Measurements from ENCODE around the gene TRIO.
"Not testable (repeated sequence)": the region's sequence is repeated elsewhere in the genome, so short reads cannot be mapped to it uniquely, and the experiment has no call there.

The TRIO gene

GRCh38 chr5:14547666-14548065 is 404.5 kb downstream of the TRIO start:
- no peak for DNase-seq (ENCODE audit: low read depth, low spot score)
- no peaks in the 10 kb centered on the region for H3K4me1 ChIP-seq (ENCODE audit: insufficient read depth, insufficient read length)
- no peak overlapping the region for H3K9ac ChIP-seq (ENCODE audit: insufficient read length, low read depth)
- no peaks in the 10 kb centered on the region for H3K9me3 ChIP-seq (ENCODE audit: insufficient read depth, low read length)
- TF ChIP-seq YY1 (IDR thresholded peaks at IDR 0.05; ENCODE audit: insufficient read depth, insufficient read length) (no peak), ZNF274 (IDR thresholded peaks at IDR 0.05; ENCODE audit: low read depth, low read length) (no peak), SUZ12 (IDR thresholded peaks at IDR 0.05; ENCODE audit: extremely low read depth, insufficient read depth, insufficient read length) (no peak)
- no peak overlapping the region for H3K4me3 ChIP-seq (ENCODE audit: insufficient read length, low read depth)
- H3K36me3 ChIP-seq (ENCODE audit: insufficient read depth, insufficient read length, low read length): no peaks in the 10 kb centered on the region
- H3K27me3 ChIP-seq (ENCODE audit: insufficient read depth, insufficient read length): no peaks in the 10 kb centered on the region

DNA sequence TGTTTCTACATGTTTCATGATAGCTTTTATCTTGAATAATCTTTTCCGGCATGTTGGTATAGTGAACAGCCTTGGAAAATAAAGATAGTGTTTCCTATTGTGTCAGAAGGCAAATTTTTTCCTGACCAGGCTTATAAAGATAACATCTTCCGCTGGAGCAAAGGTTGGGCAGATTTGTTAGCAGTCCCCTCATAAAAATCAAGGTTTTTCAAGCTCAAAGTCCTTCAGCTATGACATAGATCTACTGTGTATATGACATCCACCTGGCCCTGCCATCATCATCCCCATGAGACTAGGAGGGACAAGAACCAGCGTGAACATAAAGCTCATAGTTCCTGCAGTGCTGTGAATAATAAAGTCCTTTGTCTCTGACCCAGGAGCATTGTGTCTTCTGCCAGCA is 408.1 kb downstream of the TRIO start:
- Histone ChIP-seq H3K27me3 (ENCODE audit: insufficient read depth, insufficient read length) (no peaks in the 10 kb centered on the region), H3K9me3 (ENCODE audit: insufficient read depth, low read length) (no peaks in the 10 kb centered on the region)

DNA sequence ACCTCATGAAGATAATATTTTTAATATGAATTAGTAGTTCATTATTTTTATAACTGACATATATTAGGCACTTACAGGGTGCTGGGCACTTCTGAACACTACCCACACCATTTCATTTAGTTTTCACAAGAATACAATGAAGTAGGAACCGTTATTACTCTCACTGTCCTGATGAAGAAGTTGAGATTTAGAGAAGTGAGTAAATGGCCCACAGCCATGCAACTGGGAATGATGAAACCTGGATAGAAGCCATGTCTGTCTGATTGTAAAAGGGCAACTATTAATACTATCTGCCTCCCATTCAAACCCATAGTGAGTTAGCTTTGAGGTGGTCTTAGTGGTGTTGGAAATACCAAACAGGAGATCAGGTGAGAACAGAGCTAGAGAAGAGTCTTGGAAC is 408.9 kb downstream of the TRIO start:
- Histone ChIP-seq H3K36me3 (ENCODE audit: insufficient read depth, insufficient read length, low read length) (no peaks in the 10 kb centered on the region), H3K4me1 (ENCODE audit: insufficient read depth, insufficient read length) (no peaks in the 10 kb centered on the region), H3K9me3 (ENCODE audit: insufficient read depth, low read length) (no peaks in the 10 kb centered on the region), H3K9ac (ENCODE audit: insufficient read length, low read depth) (no peak overlapping the region), H3K4me3 (ENCODE audit: insufficient read length, low read depth) (no peak overlapping the region), H3K27me3 (ENCODE audit: insufficient read depth, insufficient read length) (no peaks in the 10 kb centered on the region)
- no peak for DNase-seq (ENCODE audit: low read depth, low spot score)
- TF ChIP-seq ZNF274 (IDR thresholded peaks at IDR 0.05; ENCODE audit: low read depth, low read length) (no peak), SUZ12 (IDR thresholded peaks at IDR 0.05; ENCODE audit: extremely low read depth, insufficient read depth, insufficient read length) (no peak)

More for the DNA sequence above, 408.1 kb downstream of the TRIO start:
- TF ChIP-seq ZNF274 (IDR thresholded peaks at IDR 0.05; ENCODE audit: low read depth, low read length): no peak
- TF ChIP-seq SUZ12 (IDR thresholded peaks at IDR 0.05; ENCODE audit: extremely low read depth, insufficient read depth, insufficient read length): no peak
- TF ChIP-seq YY1 (IDR thresholded peaks at IDR 0.05; ENCODE audit: insufficient read depth, insufficient read length): no peak
- no peak for DNase-seq (ENCODE audit: low read depth, low spot score)
- Histone ChIP-seq H3K36me3 (ENCODE audit: insufficient read depth, insufficient read length, low read length) (no peaks in the 10 kb centered on the region), H3K9ac (ENCODE audit: insufficient read length, low read depth) (no peak overlapping the region), H3K4me1 (ENCODE audit: insufficient read depth, insufficient read length) (no peaks in the 10 kb centered on the region), H3K4me3 (ENCODE audit: insufficient read length, low read depth) (no peak overlapping the region)

GRCh38 chr5:14554288-14554687 is 411.1 kb downstream of the TRIO start:
- H3K9me3 ChIP-seq (ENCODE audit: insufficient read depth, low read length); DNase-seq (ENCODE audit: low read depth, low spot score); H3K4me3 ChIP-seq (ENCODE audit: insufficient read length, low read depth); H3K36me3 ChIP-seq (ENCODE audit: insufficient read depth, insufficient read length, low read length); H3K9ac ChIP-seq (ENCODE audit: insufficient read length, low read depth); H3K27me3 ChIP-seq (ENCODE audit: insufficient read depth, insufficient read length); H3K4me1 ChIP-seq (ENCODE audit: insufficient read depth, insufficient read length): not testable (repeated sequence)

DNA sequence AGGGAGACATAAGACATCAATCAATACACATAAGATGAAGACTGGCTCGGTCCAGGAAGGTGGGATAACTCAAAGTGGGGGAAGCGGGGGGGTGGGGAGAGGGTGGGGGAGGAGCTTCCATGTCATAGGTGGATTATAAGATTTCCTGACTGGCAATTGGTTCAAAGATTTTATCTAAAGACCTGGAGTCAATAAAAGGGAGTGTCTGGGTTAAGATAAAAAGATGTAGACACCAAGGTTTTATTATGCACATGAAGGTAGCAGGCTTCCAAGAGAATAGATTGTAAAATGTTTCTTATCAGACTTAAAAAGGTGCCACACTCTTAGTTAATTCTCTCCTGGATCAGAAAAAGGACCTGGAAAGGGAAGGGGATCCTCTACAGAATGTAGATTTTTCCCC is 412.9 kb downstream of the TRIO start:
- Histone ChIP-seq H3K4me3 (ENCODE audit: insufficient read length, low read depth) (no peak overlapping the region), H3K36me3 (ENCODE audit: insufficient read depth, insufficient read length, low read length) (no peaks in the 10 kb centered on the region), H3K9me3 (ENCODE audit: insufficient read depth, low read length) (no peaks in the 10 kb centered on the region), H3K4me1 (ENCODE audit: insufficient read depth, insufficient read length) (peaks cover 2% of the 10 kb centered on the region), H3K27me3 (ENCODE audit: insufficient read depth, insufficient read length) (no peaks in the 10 kb centered on the region), H3K9ac (ENCODE audit: insufficient read length, low read depth) (no peak overlapping the region)
- DNase-seq (ENCODE audit: low read depth, low spot score): no peak
- TF ChIP-seq ZNF274 (IDR thresholded peaks at IDR 0.05; ENCODE audit: low read depth, low read length): no peak
- no peak for TF ChIP-seq YY1 (IDR thresholded peaks at IDR 0.05; ENCODE audit: insufficient read depth, insufficient read length)
- TF ChIP-seq SUZ12 (IDR thresholded peaks at IDR 0.05; ENCODE audit: extremely low read depth, insufficient read depth, insufficient read length): no peak

DNA sequence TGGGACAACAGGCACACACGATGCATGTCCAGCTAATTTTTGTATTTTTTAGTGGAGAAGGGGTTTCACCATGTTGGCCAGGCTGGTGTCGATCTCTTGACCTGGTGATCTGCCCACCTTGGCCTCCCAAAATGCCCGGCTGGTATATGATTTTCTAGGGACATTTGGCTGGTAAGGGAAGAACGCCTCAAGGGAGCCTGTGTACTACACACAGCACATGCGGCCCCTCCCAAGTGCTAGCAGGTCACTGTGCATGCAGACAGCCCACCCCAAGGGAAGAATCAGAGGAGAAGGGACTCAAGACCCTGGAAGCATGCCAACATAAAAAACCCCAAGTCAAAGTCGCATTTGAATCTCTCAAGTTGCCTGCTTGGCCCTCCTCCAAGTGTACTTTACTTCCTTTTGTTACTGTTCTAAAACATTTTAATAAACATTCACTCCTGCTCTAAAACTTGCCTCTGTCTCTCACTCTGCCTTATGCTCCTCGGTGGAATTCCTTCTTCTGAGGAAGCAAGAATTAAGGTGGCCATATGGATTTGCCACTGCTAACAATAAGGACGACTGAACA is 414.1 kb downstream of the TRIO start:
- no peaks in the 10 kb centered on the region for H3K36me3 ChIP-seq (ENCODE audit: insufficient read depth, insufficient read length, low read length)
- DNase-seq (ENCODE audit: low read depth, low spot score): no peak
- no peak overlapping the region for H3K4me3 ChIP-seq (ENCODE audit: insufficient read length, low read depth)
- no peak overlapping the region for H3K9ac ChIP-seq (ENCODE audit: insufficient read length, low read depth)
- peaks cover 2% of the 10 kb centered on the region for H3K4me1 ChIP-seq (ENCODE audit: insufficient read depth, insufficient read length)
- H3K9me3 ChIP-seq (ENCODE audit: insufficient read depth, low read length): no peaks in the 10 kb centered on the region
- TF ChIP-seq ZNF274 (IDR thresholded peaks at IDR 0.05; ENCODE audit: low read depth, low read length) (no peak), SUZ12 (IDR thresholded peaks at IDR 0.05; ENCODE audit: extremely low read depth, insufficient read depth, insufficient read length) (no peak), YY1 (IDR thresholded peaks at IDR 0.05; ENCODE audit: insufficient read depth, insufficient read length) (no peak)
- H3K27me3 ChIP-seq (ENCODE audit: insufficient read depth, insufficient read length): no peaks in the 10 kb centered on the region

- DNase-seq (ENCODE audit: low read depth, low spot score): no peak
- no peaks in the 10 kb centered on the region for H3K9me3 ChIP-seq (ENCODE audit: insufficient read depth, low read length)
- no peak for TF ChIP-seq YY1 (IDR thresholded peaks at IDR 0.05; ENCODE audit: insufficient read depth, insufficient read length)
- peaks cover 2% of the 10 kb centered on the region for H3K4me1 ChIP-seq (ENCODE audit: insufficient read depth, insufficient read length)
- no peak overlapping the region for H3K9ac ChIP-seq (ENCODE audit: insufficient read length, low read depth)
- no peaks in the 10 kb centered on the region for H3K27me3 ChIP-seq (ENCODE audit: insufficient read depth, insufficient read length)
- no peaks in the 10 kb centered on the region for H3K36me3 ChIP-seq (ENCODE audit: insufficient read depth, insufficient read length, low read length)
- H3K4me3 ChIP-seq (ENCODE audit: insufficient read length, low read depth): no peak overlapping the region
These were observed 414.8 kb downstream of the TRIO start for GRCh38 chr5:14557791-14558415.
